HL-60 (cell line): ENCODE data around the gene DEUP1.

Experiments
- CTCF ChIP-seq: IDR thresholded peaks from one replicate; pipeline ENCODE4 v1.5.1; 2011; ENCODE audit warnings: low read length, control low read depth, inconsistent platforms; ENCODE audit not compliant: insufficient read depth
- GABPA ChIP-seq: IDR thresholded peaks from 2 replicates; pipeline ENCODE4 v1.6.1; 2012; ENCODE audit warnings: low read depth
- POLR2AphosphoS5 ChIP-seq: IDR thresholded peaks from 2 replicates; pipeline ENCODE4 v1.6.1; 2012; ENCODE audit warnings: low read depth
- REST ChIP-seq: IDR thresholded peaks from 2 replicates; pipeline ENCODE4 v1.6.1; 2012; ENCODE audit warnings: low read depth; ENCODE audit not compliant: insufficient replicate concordance

DNA sequence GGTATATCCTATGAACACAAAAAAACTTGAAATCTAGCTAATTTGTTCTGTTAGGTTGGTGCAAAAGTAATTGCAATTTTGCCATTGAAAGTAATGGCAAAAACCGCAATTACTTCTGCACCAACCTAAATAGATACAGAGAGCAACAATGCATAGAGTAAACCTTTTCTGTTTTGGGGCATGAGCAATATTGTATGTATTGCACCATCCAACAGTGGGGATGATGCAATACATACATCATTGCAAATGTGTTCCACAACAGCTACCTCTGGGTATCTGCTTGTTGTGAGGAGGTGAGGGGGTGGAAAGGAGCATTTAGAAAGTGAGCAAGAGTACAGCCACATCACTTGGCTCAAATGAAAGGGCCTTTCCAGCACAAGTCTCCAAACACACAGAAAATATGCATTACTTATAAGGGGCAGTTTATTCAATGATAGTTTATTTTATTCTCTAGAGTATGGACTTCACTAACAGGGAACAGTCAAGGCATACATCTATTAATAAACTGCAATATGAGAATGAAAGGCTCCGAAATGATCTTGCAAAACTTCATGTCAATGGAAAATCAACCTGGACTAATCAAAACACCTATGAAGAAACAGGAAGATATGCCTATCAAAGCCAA is 77.3 kb downstream of the DEUP1 start:
- no peak for TF ChIP-seq CTCF
- TF ChIP-seq POLR2AphosphoS5: no peak
- TF ChIP-seq GABPA: no peak
- TF ChIP-seq REST: no peak
